HL-60 (cell line): ENCODE results near the gene ZNF497.

Source experiments
- CTCF ChIP-seq: IDR thresholded peaks from one replicate; pipeline ENCODE4 v1.5.1; 2011; ENCODE audit warnings: low read length, control low read depth, inconsistent platforms; ENCODE audit not compliant: insufficient read depth
- GABPA ChIP-seq: IDR thresholded peaks from 2 replicates; pipeline ENCODE4 v1.6.1; 2012; ENCODE audit warnings: low read depth
- REST ChIP-seq: IDR thresholded peaks from 2 replicates; pipeline ENCODE4 v1.6.1; 2012; ENCODE audit warnings: low read depth; ENCODE audit not compliant: insufficient replicate concordance

- TF ChIP-seq REST (no peak), CTCF (no peak), GABPA (no peak)
Observed at GRCh38 chr19:58307736-58308135, 54.8 kb downstream of the ZNF497 start.
